SK-N-SH (cell line): ENCODE data around the gene HMBS. TPM values are rescaled to one million over a fixed set of nuclear protein-coding genes. Genes with fewer than 3 reads are reported as not detected.

Source experiments
- CTCF ChIA-PET: fragments of 300-600, 350-600 bp; formaldehyde crosslinking; extraction: SDS; loops from one replicate; lab custom pipeline; 2021; lab: Yijun Ruan, JAX
- POLR2A ChIA-PET: fragments of 350-600 bp; sonication (Branson Sonifier 250); formaldehyde crosslinking; extraction: SDS; loops from one replicate; lab custom pipeline; 2020; ENCODE audit warnings: antibody characterized with exemption, inconsistent platforms; lab: Yijun Ruan, JAX
- DNase-seq: peaks from one replicate; pipeline ENCODE4 v3.0.0; 2012
- H2AFZ ChIP-seq: fragments of 200-600 bp; sonication (generic); 2 replicates; pipeline ENCODE4 v1.8.1; 2016; ENCODE audit warnings: antibody characterized with exemption, mild to moderate bottlenecking, low read depth
- H3F3A ChIP-seq: fragments of 200-600 bp; sonication (generic); replicated peaks from 2 replicates; pipeline ENCODE3; 2016; ENCODE audit warnings: antibody characterized with exemption, mild to moderate bottlenecking; ENCODE audit not compliant: insufficient read depth
- H3K27ac ChIP-seq, 2 experiments: fragments of 200-500 bp in 1 of 2; fragments of 200-600 bp in 1 of 2; sonication (Bioruptor generic) in 1 of 2; sonication (generic), shearing (Covaris generic) in 1 of 2; 2 replicates each; pipeline versions ENCODE4 v1.5.1 to v1.6.1; 2014 to 2016; ENCODE audit warnings: low read depth in 2 of 2, inconsistent platforms in 1 of 2, low read length in 1 of 2, mild to moderate bottlenecking in 1 of 2, mixed read lengths in 1 of 2
- H3K27me3 ChIP-seq: fragments of 200-600 bp; sonication (generic), shearing (Covaris generic); 2 replicates; pipeline ENCODE4 v1.6.1; 2016; ENCODE audit warnings: mixed run types; ENCODE audit not compliant: insufficient read depth
- H3K36me3 ChIP-seq, 2 experiments: fragments of 200-500 bp in 1 of 2; fragments of 200-600 bp in 1 of 2; sonication (Bioruptor generic) in 1 of 2; sonication (generic) in 1 of 2; replicated peaks in 1 of 2; 2 replicates each; pipeline versions ENCODE3 to v1.5.1; 2014 to 2016; ENCODE audit warnings: low read length in 1 of 2, mild to moderate bottlenecking in 1 of 2; ENCODE audit not compliant: insufficient read depth in 2 of 2, control insufficient read depth in 1 of 2
- H3K4me1 ChIP-seq, 2 experiments: fragments of 200-500 bp in 1 of 2; fragments of 200-600 bp in 1 of 2; sonication (Bioruptor generic) in 1 of 2; sonication (generic), shearing (Covaris generic) in 1 of 2; 2 replicates each; pipeline versions ENCODE4 v1.5.1 to v1.6.1; 2014 to 2016; ENCODE audit warnings: low read depth in 1 of 2, low read length in 1 of 2, mixed run types in 1 of 2; ENCODE audit not compliant: insufficient read depth in 2 of 2, control insufficient read depth in 1 of 2
- H3K4me2 ChIP-seq: fragments of 200-600 bp; sonication (generic), shearing (Covaris generic); 2 replicates; pipeline ENCODE4 v1.6.1; 2017; ENCODE audit warnings: mixed run types
- H3K4me3 ChIP-seq, 2 experiments: fragments of 200-500 bp in 1 of 2; fragments of 200-600 bp in 1 of 2; sonication (Bioruptor generic) in 1 of 2; sonication (generic), shearing (Covaris generic) in 1 of 2; 2 replicates each; pipeline versions ENCODE4 v1.5.1 to v1.8.1; 2014 to 2016; ENCODE audit warnings: low read depth in 2 of 2, inconsistent platforms in 1 of 2, low read length in 1 of 2, mild to moderate bottlenecking in 1 of 2, mixed read lengths in 1 of 2, moderate library complexity in 1 of 2
- H3K79me2 ChIP-seq: fragments of 200-600 bp; sonication (generic); 2 replicates; pipeline ENCODE4 v1.8.1; 2017; ENCODE audit warnings: mild to moderate bottlenecking; ENCODE audit not compliant: insufficient read depth
- H3K9ac ChIP-seq: fragments of 200-600 bp; sonication (generic); 2 replicates; pipeline ENCODE4 v1.6.1; 2017; ENCODE audit warnings: mixed run types
- H3K9me2 ChIP-seq: fragments of 200-600 bp; sonication (generic); 2 replicates; pipeline ENCODE4 v1.6.1; 2017; ENCODE audit warnings: mixed run types
- H3K9me3 ChIP-seq: fragments of 200-600 bp; sonication (generic); 2 replicates; pipeline ENCODE4 v1.6.1; 2017; ENCODE audit warnings: mixed run types, mild to moderate bottlenecking, moderate library complexity
- H4K20me1 ChIP-seq: fragments of 200-600 bp; sonication (generic); 2 replicates; pipeline ENCODE4 v1.6.1; 2017; ENCODE audit warnings: mild to moderate bottlenecking, mixed run types; ENCODE audit not compliant: insufficient read depth
- ELF1 ChIP-seq: IDR thresholded peaks from 2 replicates; pipeline ENCODE4 v1.4.0; 2012
- EP300 ChIP-seq, 2 experiments: IDR thresholded peaks; 2 replicates each; pipeline versions ENCODE4 v1.4.0 to v1.6.1; 2012; ENCODE audit warnings: borderline replicate concordance in 1 of 2, low read depth in 1 of 2, low read length in 1 of 2
- FOXJ3 ChIP-seq: sonication (generic); formaldehyde crosslinking; IDR thresholded peaks from 2 replicates; pipeline ENCODE4 v1.5.1; 2020; ENCODE audit warnings: mild to moderate bottlenecking, missing genetic modification reagents
- FOXM1 ChIP-seq: IDR thresholded peaks from 2 replicates; pipeline ENCODE4 v1.4.0; 2012; ENCODE audit warnings: low read depth, mild to moderate bottlenecking
- JUND ChIP-seq: IDR thresholded peaks from 2 replicates; pipeline ENCODE4 v1.4.0; 2012
- MXI1 ChIP-seq: IDR thresholded peaks from 2 replicates; pipeline ENCODE4 v1.6.1; 2012; ENCODE audit warnings: mild to moderate bottlenecking, low read depth, low read length, improper control_type of control experiment
- RCOR1 ChIP-seq: fragments of 150-350 bp; IDR thresholded peaks from 2 replicates; pipeline ENCODE4 v1.6.1; 2017; ENCODE audit warnings: antibody characterized with exemption, low read length
- SMC3 ChIP-seq: IDR thresholded peaks from 2 replicates; pipeline ENCODE4 v1.6.1; 2012; ENCODE audit warnings: low read depth, low read length, improper control_type of control experiment
- TAF1 ChIP-seq: IDR thresholded peaks from 2 replicates; pipeline ENCODE4 v1.6.1; 2012; ENCODE audit warnings: low read depth, mild to moderate bottlenecking, low read length, moderate library complexity, borderline replicate concordance
- TEAD4 ChIP-seq: IDR thresholded peaks from 2 replicates; pipeline ENCODE4 v1.4.0; 2012; ENCODE audit warnings: mild to moderate bottlenecking, borderline replicate concordance; ENCODE audit not compliant: insufficient read depth
- YY1 ChIP-seq: IDR thresholded peaks from 2 replicates; pipeline ENCODE4 v1.4.0; 2012; ENCODE audit warnings: low read depth, mild to moderate bottlenecking
- WGBS: methylation state at CpG from one replicate; pipeline ENCODE4 v1.1.6; 2017; ENCODE audit warnings: low lambda C conversion rate; 5-methylcytosine and 5-hydroxymethylcytosine counted together
- polyA plus RNA-seq, 3 experiments: library from polyadenylated mRNA; depleted of rRNA; stranded (reverse); fragments of >200 nt; gene quantifications; 2 replicates each; pipeline ENCODE4 v1.2.3, GENCODE V29; 2012
- TF ChIP-seq, protein P1 (sequence below): fragments of 200-600 bp; sonication (generic); IDR thresholded peaks from 2 replicates; pipeline ENCODE4 v1.6.1; 2017; ENCODE audit warnings: antibody characterized with exemption, mild to moderate bottlenecking, moderate library complexity
- TF ChIP-seq, protein P2 (sequence below): IDR thresholded peaks from 2 replicates; pipeline ENCODE4; 2012
- TF ChIP-seq, protein P3 (sequence below): IDR thresholded peaks from 2 replicates; pipeline ENCODE4 v1.6.1; 2012; ENCODE audit warnings: mild to moderate bottlenecking, low read depth, low read length, moderate library complexity

Gene HMBS
- polyA plus RNA-seq, 1 of the 3 experiments (the other 2 are of a cell fraction) = 69.4 TPM

DNA sequence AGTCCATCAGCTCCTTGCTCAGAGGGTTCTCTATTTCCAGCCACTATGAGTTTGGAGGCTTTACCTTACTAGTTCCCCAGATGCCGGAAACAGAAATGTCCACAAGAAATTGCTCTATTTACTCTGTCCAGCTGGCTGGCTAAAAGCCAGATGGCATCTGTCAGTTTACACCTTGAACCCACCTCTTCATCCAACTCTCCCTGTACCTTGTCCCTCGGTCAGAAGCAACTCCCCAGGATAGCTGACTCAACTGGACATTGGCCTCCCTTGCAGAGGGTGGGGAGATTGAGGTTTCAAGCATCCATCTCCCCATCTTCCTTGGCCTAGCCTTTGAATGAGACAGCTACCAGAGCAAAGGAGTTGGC, 24.2 kb downstream of the HMBS start:
- no peaks in the 10 kb centered on the region for H3K9me3 ChIP-seq
- no peaks in the 10 kb centered on the region for H3K27me3 ChIP-seq
- CTCF ChIA-PET = interaction anchor here (1.0 to 4.5 kb wide), 5 partner anchors 14 to 215 kb away, joined by 3 to 15 read pairs (median 7); partner anchors contain the start of gene CBL
- no peaks in the 10 kb centered on the region for H4K20me1 ChIP-seq
- POLR2A ChIA-PET = interaction anchor here (1.0 to 4.3 kb wide), 3 partner anchors 9 to 14 kb away, joined by 3 to 17 read pairs (median 3); partner anchors contain the start of gene HINFP
- no peak overlapping the region for H3K9ac ChIP-seq
- H3K27ac ChIP-seq = no peak overlapping the region; a peak in 1 of 4 replicates
- H3F3A ChIP-seq = peaks cover 7% of the 10 kb centered on the region
- H3K4me2 ChIP-seq = peak overlapping the region; percentile 98
- peak overlapping the region; percentile 85 to 86; a peak in 3 of 4 replicates for H3K4me3 ChIP-seq
- peaks cover 0 to 20% of the 10 kb centered on the region in 2 experiments for H3K36me3 ChIP-seq
- H3K9me2 ChIP-seq = no peaks in the 10 kb centered on the region
- H3K4me1 ChIP-seq = peaks cover 19 to 25% of the 10 kb centered on the region in 2 experiments
- peaks cover 30% of the 10 kb centered on the region; the same call in 1 of the 2 replicates for H3K79me2 ChIP-seq
- H2AFZ ChIP-seq = no peak overlapping the region; the same call in 1 of the 2 replicates
- TF ChIP-seq FOXM1 (no peak), TAF1 (no peak), TEAD4 (no peak)
- TF ChIP-seq, all 33 proteins: peak for 0
- WGBS = 92% methylated on average over 2 of the region's 2 CpGs
- DNase-seq = no peak

DNA sequence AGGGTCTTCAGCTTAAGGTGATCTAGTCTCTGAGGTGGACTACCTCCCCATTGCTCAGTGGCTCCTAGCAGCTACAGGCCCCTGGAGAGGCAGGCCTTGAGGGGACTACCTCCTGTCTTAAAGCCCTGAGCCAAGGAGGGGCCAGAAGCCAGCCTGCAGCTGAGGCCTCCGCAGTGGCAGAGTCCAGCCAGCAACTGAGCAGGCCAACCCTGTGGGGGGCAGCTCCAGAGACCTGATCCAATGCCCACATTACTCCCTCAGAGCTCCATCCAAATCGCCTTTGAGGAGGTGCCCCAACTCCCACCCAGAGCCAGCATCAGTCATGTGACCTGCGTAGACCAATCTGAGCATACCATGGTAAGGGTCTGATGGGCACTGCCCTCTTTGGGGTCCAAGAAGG, 25.2 kb downstream of the HMBS start:
- no CpG with 5 or more reads among the region's 3 CpGs for WGBS
- no peaks in the 10 kb centered on the region for H3F3A ChIP-seq
- H3K9ac ChIP-seq = no peak overlapping the region
- CTCF ChIA-PET = interaction anchor here (1.1 to 4.5 kb wide), 4 partner anchors 15 to 214 kb away, joined by 6 to 15 read pairs (median 11); a partner anchor contains a TSS
- peaks cover 15 to 25% of the 10 kb centered on the region in 2 experiments for H3K4me1 ChIP-seq
- TF ChIP-seq FOXM1 (no peak), MXI1 (no peak), FOXJ3 (no peak), YY1 (no peak), SMC3 (no peak)
- TF ChIP-seq, protein P1, sequence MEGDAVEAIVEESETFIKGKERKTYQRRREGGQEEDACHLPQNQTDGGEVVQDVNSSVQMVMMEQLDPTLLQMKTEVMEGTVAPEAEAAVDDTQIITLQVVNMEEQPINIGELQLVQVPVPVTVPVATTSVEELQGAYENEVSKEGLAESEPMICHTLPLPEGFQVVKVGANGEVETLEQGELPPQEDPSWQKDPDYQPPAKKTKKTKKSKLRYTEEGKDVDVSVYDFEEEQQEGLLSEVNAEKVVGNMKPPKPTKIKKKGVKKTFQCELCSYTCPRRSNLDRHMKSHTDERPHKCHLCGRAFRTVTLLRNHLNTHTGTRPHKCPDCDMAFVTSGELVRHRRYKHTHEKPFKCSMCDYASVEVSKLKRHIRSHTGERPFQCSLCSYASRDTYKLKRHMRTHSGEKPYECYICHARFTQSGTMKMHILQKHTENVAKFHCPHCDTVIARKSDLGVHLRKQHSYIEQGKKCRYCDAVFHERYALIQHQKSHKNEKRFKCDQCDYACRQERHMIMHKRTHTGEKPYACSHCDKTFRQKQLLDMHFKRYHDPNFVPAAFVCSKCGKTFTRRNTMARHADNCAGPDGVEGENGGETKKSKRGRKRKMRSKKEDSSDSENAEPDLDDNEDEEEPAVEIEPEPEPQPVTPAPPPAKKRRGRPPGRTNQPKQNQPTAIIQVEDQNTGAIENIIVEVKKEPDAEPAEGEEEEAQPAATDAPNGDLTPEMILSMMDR = no peak
- TF ChIP-seq, all 33 proteins: peak for 0
- Histone ChIP-seq H4K20me1 (no peaks in the 10 kb centered on the region), H3K9me2 (no peaks in the 10 kb centered on the region), H3K4me3 (no peak overlapping the region), H2AFZ (no peak overlapping the region), H3K4me2 (no peak overlapping the region), H3K9me3 (no peaks in the 10 kb centered on the region), H3K27ac (no peak overlapping the region; a peak in 1 of 4 replicates), H3K36me3 (peaks cover 0 to 25% of the 10 kb centered on the region in 2 experiments), H3K27me3 (no peaks in the 10 kb centered on the region), H3K79me2 (peaks cover 30% of the 10 kb centered on the region; the same call in 1 of the 2 replicates)
- POLR2A ChIA-PET = interaction anchor here (1.2 to 4.3 kb wide), 2 partner anchors 12 to 15 kb away, joined by 3 to 17 read pairs; partner anchors contain the start of gene HINFP
- no peak for DNase-seq

DNA sequence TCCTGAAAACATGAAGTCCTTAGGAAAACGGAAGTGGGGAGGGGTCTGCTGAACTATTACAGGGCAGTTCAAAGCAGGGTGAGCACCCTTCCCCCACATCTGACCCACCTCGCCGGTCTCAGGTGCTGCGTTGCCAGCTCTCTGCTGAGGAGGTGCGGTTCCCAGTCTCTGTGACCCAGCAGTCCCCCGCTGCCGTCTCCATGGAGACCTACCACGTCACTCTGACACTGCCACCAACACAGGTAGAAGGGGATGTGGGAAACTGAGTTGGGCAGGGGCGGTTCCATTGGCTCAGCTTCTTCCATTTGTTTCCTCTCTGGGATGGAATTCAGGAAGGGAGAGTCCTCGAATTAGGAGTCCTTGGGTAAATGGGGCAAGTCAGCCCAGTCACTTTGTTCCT, 25.8 kb downstream of the HMBS start:
- no peaks in the 10 kb centered on the region for H3K9me2 ChIP-seq
- POLR2A ChIA-PET = interaction anchor here (2.8 kb wide), 1 partner anchor 10 kb away, joined by 11 read pairs; the partner anchor contains the start of gene HINFP
- 93% methylated on average over 10 of the region's 10 CpGs for WGBS
- TF ChIP-seq, protein P2, sequence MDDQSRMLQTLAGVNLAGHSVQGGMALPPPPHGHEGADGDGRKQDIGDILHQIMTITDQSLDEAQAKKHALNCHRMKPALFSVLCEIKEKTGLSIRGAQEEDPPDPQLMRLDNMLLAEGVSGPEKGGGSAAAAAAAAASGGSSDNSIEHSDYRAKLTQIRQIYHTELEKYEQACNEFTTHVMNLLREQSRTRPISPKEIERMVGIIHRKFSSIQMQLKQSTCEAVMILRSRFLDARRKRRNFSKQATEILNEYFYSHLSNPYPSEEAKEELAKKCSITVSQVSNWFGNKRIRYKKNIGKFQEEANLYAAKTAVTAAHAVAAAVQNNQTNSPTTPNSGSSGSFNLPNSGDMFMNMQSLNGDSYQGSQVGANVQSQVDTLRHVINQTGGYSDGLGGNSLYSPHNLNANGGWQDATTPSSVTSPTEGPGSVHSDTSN = no peak
- TF ChIP-seq RCOR1 (no peak), ELF1 (no peak), EP300 (IDR thresholded peaks at IDR 0.05; ENCODE audit: borderline replicate concordance in 1 of 2, low read depth in 1 of 2, low read length in 1 of 2) (no peak), TEAD4 (no peak), JUND (no peak), FOXM1 (no peak)
- TF ChIP-seq, protein P3, sequence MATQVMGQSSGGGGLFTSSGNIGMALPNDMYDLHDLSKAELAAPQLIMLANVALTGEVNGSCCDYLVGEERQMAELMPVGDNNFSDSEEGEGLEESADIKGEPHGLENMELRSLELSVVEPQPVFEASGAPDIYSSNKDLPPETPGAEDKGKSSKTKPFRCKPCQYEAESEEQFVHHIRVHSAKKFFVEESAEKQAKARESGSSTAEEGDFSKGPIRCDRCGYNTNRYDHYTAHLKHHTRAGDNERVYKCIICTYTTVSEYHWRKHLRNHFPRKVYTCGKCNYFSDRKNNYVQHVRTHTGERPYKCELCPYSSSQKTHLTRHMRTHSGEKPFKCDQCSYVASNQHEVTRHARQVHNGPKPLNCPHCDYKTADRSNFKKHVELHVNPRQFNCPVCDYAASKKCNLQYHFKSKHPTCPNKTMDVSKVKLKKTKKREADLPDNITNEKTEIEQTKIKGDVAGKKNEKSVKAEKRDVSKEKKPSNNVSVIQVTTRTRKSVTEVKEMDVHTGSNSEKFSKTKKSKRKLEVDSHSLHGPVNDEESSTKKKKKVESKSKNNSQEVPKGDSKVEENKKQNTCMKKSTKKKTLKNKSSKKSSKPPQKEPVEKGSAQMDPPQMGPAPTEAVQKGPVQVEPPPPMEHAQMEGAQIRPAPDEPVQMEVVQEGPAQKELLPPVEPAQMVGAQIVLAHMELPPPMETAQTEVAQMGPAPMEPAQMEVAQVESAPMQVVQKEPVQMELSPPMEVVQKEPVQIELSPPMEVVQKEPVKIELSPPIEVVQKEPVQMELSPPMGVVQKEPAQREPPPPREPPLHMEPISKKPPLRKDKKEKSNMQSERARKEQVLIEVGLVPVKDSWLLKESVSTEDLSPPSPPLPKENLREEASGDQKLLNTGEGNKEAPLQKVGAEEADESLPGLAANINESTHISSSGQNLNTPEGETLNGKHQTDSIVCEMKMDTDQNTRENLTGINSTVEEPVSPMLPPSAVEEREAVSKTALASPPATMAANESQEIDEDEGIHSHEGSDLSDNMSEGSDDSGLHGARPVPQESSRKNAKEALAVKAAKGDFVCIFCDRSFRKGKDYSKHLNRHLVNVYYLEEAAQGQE = no peak

More for the DNA sequence above, 25.8 kb downstream of the HMBS start:
- Histone ChIP-seq H3K79me2 (peaks cover 30% of the 10 kb centered on the region; the same call in 1 of the 2 replicates), H3K9me3 (no peaks in the 10 kb centered on the region), H2AFZ (no peak overlapping the region), H3F3A (no peaks in the 10 kb centered on the region), H3K4me1 (peaks cover 15 to 25% of the 10 kb centered on the region in 2 experiments), H3K27ac (no peak overlapping the region), H3K4me2 (no peak overlapping the region), H3K4me3 (no peak overlapping the region), H3K36me3 (peaks cover 0 to 29% of the 10 kb centered on the region in 2 experiments), H4K20me1 (no peaks in the 10 kb centered on the region), H3K27me3 (no peaks in the 10 kb centered on the region), H3K9ac (no peak overlapping the region)
- CTCF ChIA-PET = interaction anchor here (2.4 to 4.5 kb wide), 3 partner anchors 16 to 213 kb away, joined by 6 to 15 read pairs (median 15); a partner anchor contains a TSS
- DNase-seq = no peak
